Trophoblast cell (in vitro differentiated cells and primary cell): Measurements from ENCODE around the gene TFIP11.

Experiments used
- DNase-seq, 2 donors: peaks; one replicate each; pipeline ENCODE4 v3.0.0-alpha.2; 2016
- H2AFZ ChIP-seq: 2 replicates; pipeline ENCODE4 v1.6.1; 2013; ENCODE audit warnings: low read length, moderate library complexity, mild to moderate bottlenecking; ENCODE audit not compliant: insufficient read depth, poor library complexity
- H2AK5ac ChIP-seq: 2 replicates; pipeline ENCODE4 v1.6.1; 2013; ENCODE audit warnings: mild to moderate bottlenecking, low read length
- H2BK120ac ChIP-seq: 2 replicates; pipeline ENCODE4 v1.6.1; 2013; ENCODE audit warnings: low read length, mild to moderate bottlenecking, moderate library complexity; ENCODE audit not compliant: insufficient read depth, poor library complexity
- H2BK12ac ChIP-seq: 2 replicates; pipeline ENCODE4 v1.6.1; 2013; ENCODE audit warnings: mild to moderate bottlenecking, low read length, moderate library complexity
- H2BK5ac ChIP-seq: 2 replicates; pipeline ENCODE4 v1.6.1; 2013; ENCODE audit warnings: low read length, low read depth, moderate library complexity, mild to moderate bottlenecking; ENCODE audit not compliant: poor library complexity
- H3K14ac ChIP-seq: 2 replicates; pipeline ENCODE4 v1.6.1; 2013; ENCODE audit warnings: mild to moderate bottlenecking, low read length
- H3K18ac ChIP-seq: 2 replicates; pipeline ENCODE4 v1.6.1; 2013; ENCODE audit warnings: mild to moderate bottlenecking, low read length
- H3K23ac ChIP-seq: 2 replicates; pipeline ENCODE4 v1.6.1; 2013; ENCODE audit warnings: low read length
- H3K27ac ChIP-seq: 2 replicates; pipeline ENCODE4 v1.5.1; 2013; ENCODE audit warnings: low read depth, mild to moderate bottlenecking, inconsistent platforms, low read length, moderate library complexity
- H3K27me3 ChIP-seq: 2 replicates; pipeline ENCODE4 v1.6.1; 2013; ENCODE audit warnings: inconsistent platforms, mild to moderate bottlenecking, low read length, moderate library complexity; ENCODE audit not compliant: insufficient read depth
- H3K36me3 ChIP-seq, 2 experiments: 1 replicate in 1 of 2; 2 replicates in 1 of 2; pipeline ENCODE4 v1.6.1; 2013; ENCODE audit warnings: low read length in 2 of 2, mild to moderate bottlenecking in 2 of 2, moderate library complexity in 1 of 2; ENCODE audit not compliant: insufficient read depth in 2 of 2, control insufficient read depth in 1 of 2
- H3K4ac ChIP-seq: 2 replicates; pipeline ENCODE4 v1.6.1; 2013; ENCODE audit warnings: low read depth, mild to moderate bottlenecking, low read length, moderate library complexity
- H3K4me1 ChIP-seq, 2 experiments: 1 replicate in 1 of 2; 2 replicates in 1 of 2; pipeline ENCODE4 v1.6.1; 2013; ENCODE audit warnings: low read length in 2 of 2, mild to moderate bottlenecking in 2 of 2, moderate library complexity in 1 of 2; ENCODE audit not compliant: insufficient read depth in 2 of 2, control insufficient read depth in 1 of 2
- H3K4me2 ChIP-seq: 2 replicates; pipeline ENCODE4 v1.6.1; 2013; ENCODE audit warnings: inconsistent platforms, mild to moderate bottlenecking, low read length, moderate library complexity
- H3K4me3 ChIP-seq: 2 replicates; pipeline ENCODE4 v1.5.1; 2013; ENCODE audit warnings: mild to moderate bottlenecking, low read depth, low read length, inconsistent platforms
- H3K79me1 ChIP-seq: one replicate; pipeline ENCODE4 v1.6.1; 2013; ENCODE audit warnings: low read length
- H3K79me2 ChIP-seq: 2 replicates; pipeline ENCODE4 v1.6.1; 2013; ENCODE audit warnings: low read length, mild to moderate bottlenecking; ENCODE audit not compliant: control insufficient read depth, insufficient read depth, poor library complexity
- H3K9ac ChIP-seq: 2 replicates; pipeline ENCODE4 v1.6.1; 2013; ENCODE audit warnings: mild to moderate bottlenecking, low read length
- H3K9me3 ChIP-seq: 2 replicates; pipeline ENCODE4 v1.6.1; 2013; ENCODE audit warnings: low read depth, mild to moderate bottlenecking, control low read depth, inconsistent platforms, low read length; ENCODE audit not compliant: insufficient read depth
- H4K12ac ChIP-seq: 2 replicates; pipeline ENCODE4 v1.6.1; 2013; ENCODE audit warnings: low read depth, mild to moderate bottlenecking, low read length, moderate library complexity
- H4K8ac ChIP-seq: 2 replicates; pipeline ENCODE4 v1.6.1; 2013; ENCODE audit warnings: low read depth, mild to moderate bottlenecking, low read length, moderate library complexity
- H4K91ac ChIP-seq: one replicate; pipeline ENCODE4 v1.6.1; 2013; ENCODE audit warnings: low read depth, mild to moderate bottlenecking, low read length, moderate library complexity
- WGBS: extraction: QIAGEN DNeasy Blood & Tissue Kit; methylation state at CpG from one replicate; pipeline ENCODE4 v1.1.7; 2013; ENCODE audit warnings: missing lambda C conversion rate; ENCODE audit not compliant: insufficient read length, insufficient coverage; ENCODE audit errors: extremely low coverage; 5-methylcytosine and 5-hydroxymethylcytosine counted together

Gene TFIP11

DNA sequence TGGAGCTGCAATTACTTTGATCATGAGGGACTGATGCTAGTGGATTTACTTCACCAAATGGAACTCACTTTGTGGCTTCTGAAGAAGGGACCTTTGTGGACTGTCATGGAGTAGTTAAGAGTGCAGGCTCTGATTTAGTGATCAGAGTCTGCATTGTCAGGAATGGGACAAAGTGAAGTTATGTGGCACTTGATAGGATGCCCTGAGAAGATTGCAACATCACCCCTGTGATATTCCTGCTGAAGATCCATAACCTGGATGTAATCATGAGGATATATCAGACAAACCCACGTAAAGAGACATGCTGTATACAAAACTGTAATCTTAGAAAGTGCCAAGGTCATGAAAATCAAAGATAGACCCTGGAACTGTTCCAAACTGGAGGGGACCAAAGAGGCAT, 1.6 kb upstream of the TFIP11 start:
- Histone ChIP-seq H2BK12ac (no peak overlapping the region), H3K27ac (no peak overlapping the region), H3K18ac (no peak overlapping the region), H3K4me3 (no peak overlapping the region), H3K9ac (no peak overlapping the region), H2AK5ac (no peak overlapping the region), H3K4ac (no peak overlapping the region), H4K8ac (no peak overlapping the region), H2BK5ac (no peak overlapping the region), H3K27me3 (no peaks in the 10 kb centered on the region), H2AFZ (no peak overlapping the region), H3K36me3 (peaks cover 10 to 13% of the 10 kb centered on the region in 2 experiments), H3K23ac (no peak overlapping the region), H3K79me1 (peaks cover 3% of the 10 kb centered on the region), H3K4me2 (no peak overlapping the region), H3K9me3 (peaks cover 4% of the 10 kb centered on the region), H4K12ac (no peak overlapping the region), H2BK120ac (no peak overlapping the region), H3K14ac (no peak overlapping the region), H4K91ac (no peak overlapping the region), H3K4me1 (peaks cover 5 to 8% of the 10 kb centered on the region in 2 experiments), H3K79me2 (peaks cover 3% of the 10 kb centered on the region)
- no peak for DNase-seq
- WGBS: no CpG with 5 or more reads among the region's 1 CpG

DNA sequence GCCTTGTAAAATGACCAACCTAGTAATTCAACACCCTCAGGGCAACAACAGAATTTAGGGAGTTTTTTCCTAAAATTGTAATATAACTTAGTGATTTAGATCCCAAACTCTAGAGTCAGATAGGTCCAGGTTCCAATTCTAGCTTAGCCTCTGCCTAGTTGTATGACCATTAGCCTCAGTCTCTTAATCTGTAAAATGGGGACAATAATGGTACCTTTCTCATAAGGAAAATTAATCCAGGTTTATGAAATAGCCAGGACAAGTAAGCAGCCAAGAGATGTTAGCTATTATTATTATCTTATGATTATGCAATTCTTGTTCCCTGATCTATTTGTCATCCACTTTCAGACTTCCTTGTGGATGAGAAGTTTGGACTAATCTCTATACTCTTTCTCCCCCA, 4.1 kb downstream of the TFIP11 start:
- peaks cover 35 to 42% of the 10 kb centered on the region in 2 experiments for H3K36me3 ChIP-seq
- no peak for DNase-seq

DNA sequence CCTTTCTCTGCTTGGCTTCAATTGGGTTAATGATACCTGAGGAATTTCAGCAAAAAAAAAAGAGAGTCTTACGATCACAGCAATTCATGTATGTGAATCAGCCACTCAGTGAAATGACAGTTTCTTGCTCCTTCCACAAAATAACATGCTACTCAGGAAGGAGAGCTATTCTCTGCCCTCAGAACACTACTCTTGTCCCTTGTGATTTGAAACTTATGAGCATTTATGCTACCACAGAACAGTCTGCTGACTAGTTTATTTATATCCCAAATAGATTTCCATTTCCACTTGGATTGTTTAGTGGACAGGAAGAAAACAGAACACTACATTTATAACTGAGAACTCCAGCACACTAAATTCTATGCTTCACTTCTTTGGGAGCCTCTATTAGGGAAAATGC, 8.5 kb downstream of the TFIP11 start:
- no peaks in the 10 kb centered on the region for H3K27me3 ChIP-seq
- H3K4ac ChIP-seq: no peak overlapping the region
- WGBS: no CpG with 5 or more reads among the region's 1 CpG
- H3K4me2 ChIP-seq: no peak overlapping the region
- DNase-seq: no peak
- no peak overlapping the region for H3K23ac ChIP-seq
- H3K18ac ChIP-seq: no peak overlapping the region
- no peak overlapping the region for H3K4me3 ChIP-seq
- H3K79me1 ChIP-seq: no peaks in the 10 kb centered on the region
- H2AFZ ChIP-seq: no peak overlapping the region
- H3K9ac ChIP-seq: no peak overlapping the region
- no peak overlapping the region for H4K8ac ChIP-seq
- H2BK12ac ChIP-seq: no peak overlapping the region
- H3K79me2 ChIP-seq: no peaks in the 10 kb centered on the region
- no peak overlapping the region for H2BK120ac ChIP-seq
- H3K14ac ChIP-seq: no peak overlapping the region
- H3K4me1 ChIP-seq: no peaks in the 10 kb centered on the region
- H3K36me3 ChIP-seq: peaks cover 41 to 53% of the 10 kb centered on the region in 2 experiments
- no peak overlapping the region for H2BK5ac ChIP-seq
- H2AK5ac ChIP-seq: no peak overlapping the region
- H3K27ac ChIP-seq: no peak overlapping the region
- H4K91ac ChIP-seq: no peak overlapping the region
- H3K9me3 ChIP-seq: peaks cover under 1% of the 10 kb centered on the region
- H4K12ac ChIP-seq: no peak overlapping the region

More for the DNA sequence above, 4.1 kb downstream of the TFIP11 start:
- Histone ChIP-seq H2BK120ac (no peak overlapping the region), H3K9ac (no peak overlapping the region), H2BK5ac (no peak overlapping the region), H2AFZ (no peak overlapping the region), H3K4me2 (no peak overlapping the region), H3K4ac (no peak overlapping the region), H4K8ac (no peak overlapping the region), H3K79me1 (peaks cover 3% of the 10 kb centered on the region), H4K12ac (no peak overlapping the region), H4K91ac (no peak overlapping the region), H3K4me3 (no peak overlapping the region), H3K23ac (no peak overlapping the region), H3K18ac (no peak overlapping the region), H2AK5ac (no peak overlapping the region), H2BK12ac (no peak overlapping the region), H3K27me3 (no peaks in the 10 kb centered on the region), H3K4me1 (peaks cover 5 to 8% of the 10 kb centered on the region in 2 experiments), H3K9me3 (peaks cover 3% of the 10 kb centered on the region), H3K14ac (no peak overlapping the region), H3K79me2 (peaks cover 3% of the 10 kb centered on the region), H3K27ac (no peak overlapping the region)

DNA sequence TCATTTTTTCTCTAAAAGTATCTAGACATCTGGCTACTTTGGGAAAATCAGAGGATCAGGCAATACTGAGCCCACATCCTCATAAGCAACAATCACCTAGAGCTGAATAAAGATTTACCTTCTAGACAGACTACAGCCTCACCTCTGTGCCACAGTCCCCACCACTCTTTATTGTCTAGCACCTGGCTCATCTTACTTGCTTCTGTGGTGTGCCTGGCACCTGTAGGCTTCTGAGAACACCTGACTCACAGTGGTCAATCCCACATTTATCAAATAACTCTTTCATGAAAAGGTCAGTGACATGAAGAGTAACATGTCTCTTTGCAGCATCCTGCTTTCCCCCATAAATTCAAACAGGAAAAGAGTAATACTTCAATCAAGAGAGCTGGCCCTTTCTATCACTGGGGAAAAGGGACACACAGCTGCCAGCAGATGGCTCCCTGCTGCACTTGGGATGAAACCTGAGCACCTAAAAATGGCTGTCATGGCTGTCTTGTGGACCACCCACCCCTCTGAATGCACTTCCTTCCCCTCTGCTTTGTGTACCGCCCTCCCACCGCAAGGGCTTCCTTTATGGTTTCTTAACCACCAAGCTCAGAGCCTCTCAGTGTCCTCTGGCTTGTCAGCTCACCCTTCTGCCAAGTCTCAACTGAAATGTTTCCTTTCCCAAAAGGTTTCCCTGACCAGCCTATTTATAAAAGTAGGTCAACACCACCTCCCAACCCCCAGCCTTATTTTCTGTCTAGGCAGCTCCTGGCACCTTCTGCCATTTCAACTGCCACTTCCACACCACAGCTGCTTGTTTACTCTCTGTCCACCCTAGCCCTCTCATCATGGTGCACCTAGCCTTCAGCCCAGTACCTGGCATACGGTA, 9.3 kb downstream of the TFIP11 start:
- Histone ChIP-seq H3K36me3 (peaks cover 40 to 54% of the 10 kb centered on the region in 2 experiments), H3K4me2 (no peak overlapping the region), H3K4me3 (no peak overlapping the region), H2BK120ac (no peak overlapping the region), H3K4me1 (no peaks in the 10 kb centered on the region), H2BK5ac (no peak overlapping the region), H4K91ac (no peak overlapping the region), H3K14ac (no peak overlapping the region), H3K4ac (no peak overlapping the region), H3K9ac (no peak overlapping the region), H3K18ac (no peak overlapping the region), H3K79me2 (no peaks in the 10 kb centered on the region), H3K27me3 (no peaks in the 10 kb centered on the region), H2AK5ac (no peak overlapping the region), H3K27ac (no peak overlapping the region), H4K12ac (no peak overlapping the region), H4K8ac (no peak overlapping the region), H3K79me1 (no peaks in the 10 kb centered on the region), H2AFZ (peak overlapping the region; percentile 6), H3K23ac (no peak overlapping the region), H2BK12ac (no peak overlapping the region), H3K9me3 (no peaks in the 10 kb centered on the region)
- no CpG with 5 or more reads among the region's 3 CpGs for WGBS
- DNase-seq: peak in 1 of 2 donors; percentile 34
